HG03095 (cell line): ENCODE results near the gene PPP2R2B.

Experiments used
- ATAC-seq: cut with Tn5 transposase; IDR thresholded peaks from one replicate; pipeline ENCODE4 v1.9.1; 2021; ENCODE audit warnings: moderate library complexity; ENCODE audit not compliant: unreplicated experiment

PPP2R2B gene

GRCh38 chr5:146878476-146879172 lies at the start of gene PPP2R2B:
Gene PPP2R2B, minus strand, starts transcription at chr5:146878757.
- ATAC-seq: no peak

DNA sequence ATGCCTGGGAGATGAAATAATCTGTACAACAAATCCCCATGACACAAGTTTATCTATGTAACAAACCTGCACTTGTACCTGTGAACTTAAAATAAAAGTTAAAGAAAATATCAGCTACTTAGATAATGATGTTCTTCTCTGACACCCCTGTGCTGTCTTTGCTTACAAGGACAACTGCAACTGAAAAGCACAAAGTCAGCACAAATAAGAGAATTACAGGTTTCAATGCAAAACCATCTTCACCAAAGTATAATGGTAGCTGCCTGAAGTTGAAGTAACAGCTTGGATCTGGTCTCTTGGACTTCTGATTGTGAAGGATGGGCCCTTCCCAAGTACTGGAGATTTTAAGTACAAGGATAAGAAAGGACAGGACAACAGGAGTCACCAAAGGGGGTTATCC lies 45.6 kb upstream of the PPP2R2B start:
- no peak for ATAC-seq

- ATAC-seq: no peak
Measured at GRCh38 chr5:146921225-146921624, 42.7 kb upstream of the PPP2R2B start.

GRCh38 chr5:146920351-146920881 lies 41.9 kb upstream of the PPP2R2B start:
- ATAC-seq: no peak

- no peak for ATAC-seq
Measured at GRCh38 chr5:146919304-146919703, 40.7 kb upstream of the PPP2R2B start.

DNA sequence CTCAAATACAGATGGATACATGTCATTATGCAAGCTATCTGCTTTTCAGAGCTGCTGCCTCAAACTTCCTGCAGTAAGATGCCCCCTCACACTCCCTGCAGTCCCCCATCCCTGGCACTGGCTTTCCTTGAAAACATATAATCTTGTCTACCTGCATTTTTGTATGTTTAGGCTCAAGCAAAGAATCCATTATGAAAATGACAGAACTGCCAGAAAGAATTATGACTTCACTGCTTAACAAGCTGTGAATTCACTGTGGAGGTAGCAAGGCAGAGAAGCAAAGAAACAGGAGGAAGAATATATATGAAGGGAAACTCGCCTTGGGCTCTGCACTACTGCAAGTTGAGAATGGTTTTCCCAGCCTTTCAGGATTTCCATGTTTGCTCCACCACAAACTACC lies 39.4 kb upstream of the PPP2R2B start:
- no peak for ATAC-seq

DNA sequence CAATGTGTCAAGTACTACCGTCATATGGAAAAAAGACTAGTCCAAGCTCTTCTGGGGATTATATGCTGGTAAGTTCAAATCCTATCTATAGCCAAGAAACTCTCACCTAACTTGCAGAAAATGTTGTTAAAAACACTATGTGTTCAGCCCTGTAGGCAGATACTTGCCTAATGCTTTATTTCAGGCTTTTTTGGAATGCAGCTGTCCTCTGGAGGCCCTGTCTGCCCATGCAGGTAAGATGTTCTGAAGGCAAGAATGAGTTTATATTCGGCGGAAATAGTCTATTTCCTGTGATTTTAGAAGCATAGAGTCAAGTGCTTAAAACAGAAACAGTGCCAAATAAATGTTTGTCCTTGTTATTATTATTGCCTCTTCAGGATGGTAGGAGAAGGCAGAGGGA lies 34.3 kb upstream of the PPP2R2B start:
- no peak for ATAC-seq

GRCh38 chr5:146910239-146910638 lies 31.7 kb upstream of the PPP2R2B start:
- no peak for ATAC-seq

GRCh38 chr5:146909255-146910068 lies 30.9 kb upstream of the PPP2R2B start:
- ATAC-seq: no peak

DNA sequence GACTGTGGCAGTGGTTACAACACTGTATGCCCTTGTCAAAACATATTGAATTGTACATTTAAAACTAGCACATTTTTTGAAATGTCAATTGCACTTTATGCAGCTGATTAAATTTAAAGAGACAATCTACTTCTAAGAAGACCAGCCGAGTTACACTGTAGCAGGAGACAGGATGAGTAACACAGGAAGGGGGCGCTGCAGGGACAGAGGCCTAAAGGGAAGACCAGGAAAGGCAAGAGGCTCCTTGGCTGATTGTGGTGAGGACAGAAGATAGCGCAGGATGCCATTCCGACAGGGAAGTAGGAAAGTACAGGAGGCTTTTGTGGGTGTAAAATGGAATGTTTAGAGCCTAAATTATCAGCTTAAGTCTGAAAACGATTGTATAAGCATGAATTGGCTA lies 28.2 kb upstream of the PPP2R2B start:
- no peak for ATAC-seq

GRCh38 chr5:146904890-146905289 lies 26.3 kb upstream of the PPP2R2B start:
- ATAC-seq: no peak

GRCh38 chr5:146903789-146904188 lies 25.2 kb upstream of the PPP2R2B start:
- ATAC-seq: no peak

DNA sequence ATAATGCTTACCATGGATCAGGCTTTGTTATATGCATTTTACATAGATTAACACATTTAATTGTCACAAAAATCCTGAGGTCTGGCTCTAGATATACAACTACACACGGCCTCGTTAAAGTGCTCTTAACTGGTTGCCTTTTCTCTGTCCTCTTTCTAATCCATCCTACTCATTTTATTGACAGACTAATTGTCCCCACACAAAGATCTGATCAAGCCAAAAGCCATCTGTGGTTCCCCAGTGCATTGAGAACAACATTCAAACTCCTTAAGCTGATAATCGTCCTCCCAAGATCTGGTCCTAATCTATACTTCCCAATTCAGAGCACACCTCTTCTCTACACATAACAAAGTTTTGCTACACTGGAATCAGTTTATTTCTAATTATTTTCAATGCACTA lies 23.9 kb upstream of the PPP2R2B start:
- no peak for ATAC-seq

DNA sequence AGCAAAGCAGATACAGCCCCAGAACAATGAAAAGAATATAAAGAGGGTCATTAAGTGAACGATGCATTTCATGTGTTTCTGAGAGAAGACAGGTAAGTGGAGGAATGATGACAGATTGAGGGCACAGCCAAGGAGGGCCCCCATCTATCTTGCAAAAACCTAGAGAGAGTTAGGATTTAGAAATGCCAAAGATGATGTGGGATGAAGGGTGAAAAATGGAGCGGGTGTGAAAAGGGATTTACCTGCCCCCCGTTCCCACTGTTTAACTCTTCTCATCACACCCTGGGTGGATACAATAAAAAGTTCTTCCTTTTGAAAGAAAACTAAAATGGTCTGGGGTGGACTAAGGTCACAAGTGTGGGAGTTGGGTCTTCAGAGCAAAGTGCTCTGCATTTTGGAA lies 18.5 kb upstream of the PPP2R2B start:
- ATAC-seq: no peak

GRCh38 chr5:146894753-146895521 lies 16.4 kb upstream of the PPP2R2B start:
- ATAC-seq: no peak

- ATAC-seq: no peak
Measured at GRCh38 chr5:146893991-146894390, 15.4 kb upstream of the PPP2R2B start.

DNA sequence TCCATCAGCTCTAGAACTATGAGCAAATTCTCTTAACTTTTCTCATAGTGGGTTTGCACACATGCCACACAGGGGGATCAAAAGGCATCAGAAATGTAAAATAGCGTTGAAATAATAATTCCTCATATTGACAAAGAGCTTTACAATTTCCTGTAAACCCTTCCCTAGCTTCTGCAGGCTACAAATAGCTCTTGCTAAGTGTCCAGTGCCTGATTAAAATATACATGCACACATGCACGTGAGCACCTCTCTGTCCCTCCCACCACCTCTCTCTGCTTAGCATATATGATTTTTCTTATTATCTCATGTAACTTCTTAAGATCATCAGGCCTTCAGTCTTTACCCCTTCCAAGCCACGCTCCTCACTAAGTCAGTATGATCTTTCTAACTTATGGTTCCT lies 13.7 kb upstream of the PPP2R2B start:
- no peak for ATAC-seq

DNA sequence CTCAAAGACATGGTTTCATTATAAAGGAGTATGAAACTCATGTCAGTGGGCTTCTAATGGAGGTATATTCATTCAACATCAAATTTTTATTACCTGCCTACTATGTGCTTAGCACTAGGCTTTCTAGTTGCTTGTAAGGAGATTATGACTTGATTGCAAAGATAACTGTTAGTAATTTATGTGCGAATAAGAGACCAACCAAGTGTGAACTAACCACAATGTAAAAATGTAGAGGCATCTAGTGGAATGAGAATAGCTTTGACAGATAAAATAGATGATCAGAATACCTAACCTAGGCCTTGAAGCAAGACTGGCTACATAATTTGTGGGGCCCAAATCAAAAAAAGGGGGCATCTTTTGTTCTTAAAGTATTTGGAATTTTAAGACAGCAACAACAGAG lies 13.0 kb upstream of the PPP2R2B start:
- ATAC-seq: no peak

GRCh38 chr5:146890731-146891440 lies 12.3 kb upstream of the PPP2R2B start:
- no peak for ATAC-seq

- no peak for ATAC-seq
Measured at GRCh38 chr5:146890066-146890465, 11.5 kb upstream of the PPP2R2B start.

GRCh38 chr5:146889169-146889568 lies 10.6 kb upstream of the PPP2R2B start:
- ATAC-seq: no peak
